Osteoblast (primary cell): Measurements from ENCODE around the gene GNAT1. TPM values are rescaled to one million over a fixed set of nuclear protein-coding genes. Genes with fewer than 3 reads are reported as not detected.
A peak's percentile ranks its signal among the peaks of the same experiment; 100 is the strongest.

Source experiments
- DNase-seq: peaks from one replicate; pipeline ENCODE4 v3.0.0; 2011; ENCODE audit warnings: low spot score, mixed read lengths; ENCODE audit not compliant: insufficient read length; ENCODE audit errors: missing footprints
- H2AFZ ChIP-seq: 2 replicates; pipeline ENCODE4 v1.6.0; 2011; ENCODE audit warnings: mild to moderate bottlenecking, low read length
- H3K27ac ChIP-seq: 2 replicates; pipeline ENCODE4 v1.5.1; 2011; ENCODE audit warnings: mild to moderate bottlenecking, low read depth, low read length, moderate library complexity
- H3K27me3 ChIP-seq: 2 replicates; pipeline ENCODE4 v1.6.0; 2012; ENCODE audit warnings: mild to moderate bottlenecking, control low read depth, inconsistent platforms, low read length, moderate library complexity; ENCODE audit not compliant: insufficient read depth
- H3K36me3 ChIP-seq: 2 replicates; pipeline ENCODE4 v1.5.1; 2011; ENCODE audit warnings: mild to moderate bottlenecking, low read length, control low read depth, moderate library complexity; ENCODE audit not compliant: insufficient read depth
- H3K4me1 ChIP-seq: 2 replicates; pipeline ENCODE4 v1.5.1; 2011; ENCODE audit warnings: mild to moderate bottlenecking, low read length, control low read depth, moderate library complexity; ENCODE audit not compliant: insufficient read depth
- H3K4me2 ChIP-seq: 2 replicates; pipeline ENCODE4 v1.6.0; 2011; ENCODE audit warnings: mild to moderate bottlenecking, low read length; ENCODE audit not compliant: insufficient read depth
- H3K4me3 ChIP-seq: fragments of 200-600 bp; sonication (generic); 3 replicates; pipeline ENCODE4 v1.5.1; 2012; ENCODE audit warnings: mild to moderate bottlenecking, low read length, inconsistent platforms; ENCODE audit not compliant: insufficient read depth
- H3K79me2 ChIP-seq: 2 replicates; pipeline ENCODE4 v1.6.0; 2012; ENCODE audit warnings: mild to moderate bottlenecking, low read length, control low read depth, inconsistent platforms; ENCODE audit not compliant: insufficient read depth
- H3K9me3 ChIP-seq: 2 replicates; pipeline ENCODE4 v1.5.1; 2011; ENCODE audit warnings: low read depth, low read length, control low read depth
- H4K20me1 ChIP-seq: 2 replicates; pipeline ENCODE4 v1.6.0; 2012; ENCODE audit warnings: mild to moderate bottlenecking, low read length, control low read depth; ENCODE audit not compliant: insufficient read depth
- total RNA-seq: library from RNA; depleted of rRNA; stranded (reverse); fragments of >200 nt; gene quantifications from 2 replicates; pipeline ENCODE4 v1.2.3, GENCODE V29; 2012
- TF ChIP-seq, protein P1 (sequence below): IDR thresholded peaks from 2 replicates; pipeline ENCODE4 v1.5.1; 2011; ENCODE audit warnings: mild to moderate bottlenecking, low read depth, low read length, moderate library complexity; ENCODE audit errors: extremely low read depth

GNAT1 gene
- total RNA-seq, 1 donor: not detected

- Histone ChIP-seq H3K27ac (no peak within 1 kb of the TSS), H3K79me2 (no peaks in the 10 kb centered on the region), H3K4me3 (peak within 1 kb of the TSS; percentile 39), H3K36me3 (no peaks in the 10 kb centered on the region), H3K27me3 (peaks cover 67% of the 10 kb centered on the region), H3K4me2 (peak within 1 kb of the TSS; percentile 45), H2AFZ (no peak within 1 kb of the TSS), H3K9me3 (no peaks in the 10 kb centered on the region), H3K4me1 (no peaks in the 10 kb centered on the region), H4K20me1 (no peaks in the 10 kb centered on the region)
- peak; percentile 89 for DNase-seq
- TF ChIP-seq, protein P1, sequence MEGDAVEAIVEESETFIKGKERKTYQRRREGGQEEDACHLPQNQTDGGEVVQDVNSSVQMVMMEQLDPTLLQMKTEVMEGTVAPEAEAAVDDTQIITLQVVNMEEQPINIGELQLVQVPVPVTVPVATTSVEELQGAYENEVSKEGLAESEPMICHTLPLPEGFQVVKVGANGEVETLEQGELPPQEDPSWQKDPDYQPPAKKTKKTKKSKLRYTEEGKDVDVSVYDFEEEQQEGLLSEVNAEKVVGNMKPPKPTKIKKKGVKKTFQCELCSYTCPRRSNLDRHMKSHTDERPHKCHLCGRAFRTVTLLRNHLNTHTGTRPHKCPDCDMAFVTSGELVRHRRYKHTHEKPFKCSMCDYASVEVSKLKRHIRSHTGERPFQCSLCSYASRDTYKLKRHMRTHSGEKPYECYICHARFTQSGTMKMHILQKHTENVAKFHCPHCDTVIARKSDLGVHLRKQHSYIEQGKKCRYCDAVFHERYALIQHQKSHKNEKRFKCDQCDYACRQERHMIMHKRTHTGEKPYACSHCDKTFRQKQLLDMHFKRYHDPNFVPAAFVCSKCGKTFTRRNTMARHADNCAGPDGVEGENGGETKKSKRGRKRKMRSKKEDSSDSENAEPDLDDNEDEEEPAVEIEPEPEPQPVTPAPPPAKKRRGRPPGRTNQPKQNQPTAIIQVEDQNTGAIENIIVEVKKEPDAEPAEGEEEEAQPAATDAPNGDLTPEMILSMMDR: no peak
Observed at GRCh38 chr3:50204804-50205412, 13.5 kb downstream of the GNAT1 start, which contains the start of gene SLC38A3. SLC38A3 (plus strand) TSS chr3:50205271; CDS start chr3:50214200, 8,929 bp downstream.

DNA sequence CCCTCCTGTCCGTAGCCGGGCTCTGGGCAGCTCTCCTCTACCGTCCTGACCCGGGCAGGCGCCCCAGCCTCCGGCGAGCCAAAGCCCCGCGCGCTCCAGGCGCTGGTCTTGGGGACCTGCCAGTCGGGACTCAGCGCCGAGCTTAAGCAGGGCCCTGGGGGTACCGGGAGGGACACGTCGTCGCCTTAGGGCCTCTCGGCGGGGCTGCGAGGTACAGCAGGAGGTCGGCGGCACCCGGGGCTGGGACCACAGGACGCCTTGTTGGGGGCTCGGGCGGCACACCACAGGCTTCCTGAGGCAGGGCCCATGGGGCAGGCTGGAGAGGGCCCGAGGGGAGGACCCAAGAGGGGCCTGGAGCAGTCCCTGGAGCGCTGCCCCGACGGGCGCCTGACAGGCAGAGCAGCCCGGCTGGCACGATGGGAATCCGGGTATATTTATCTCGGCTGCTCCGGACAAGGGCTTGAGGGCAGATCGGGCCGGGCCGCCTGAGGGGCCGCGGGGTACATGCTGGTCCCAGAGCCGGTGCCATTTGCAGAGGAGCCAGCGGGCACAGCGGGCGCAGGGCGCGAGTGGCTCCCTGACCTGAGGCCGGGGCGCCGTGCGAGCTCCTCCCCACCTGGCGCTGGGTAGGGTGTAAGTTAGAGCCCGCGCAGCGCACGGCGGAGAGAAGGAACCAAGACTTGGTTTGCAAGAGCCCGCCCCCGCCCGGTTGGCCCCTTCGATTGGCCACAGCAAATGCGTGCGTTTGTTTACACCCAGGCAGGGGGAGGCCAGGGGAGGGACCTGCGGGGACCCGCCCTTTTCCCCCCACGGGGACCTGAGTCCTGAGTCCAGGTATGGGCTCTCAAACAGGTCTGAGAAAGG is 14.2 kb downstream of the GNAT1 start:
- H3K4me2 ChIP-seq: peak overlapping the region; percentile 45
- no peaks in the 10 kb centered on the region for H3K79me2 ChIP-seq
- H3K9me3 ChIP-seq: no peaks in the 10 kb centered on the region
- H3K4me3 ChIP-seq: peak overlapping the region; percentile 39
- no peak overlapping the region for H2AFZ ChIP-seq
- H3K4me1 ChIP-seq: no peaks in the 10 kb centered on the region
- no peaks in the 10 kb centered on the region for H3K36me3 ChIP-seq
- no peaks in the 10 kb centered on the region for H4K20me1 ChIP-seq
- peak; percentile 86 for DNase-seq
- H3K27ac ChIP-seq: no peak overlapping the region
- TF ChIP-seq, protein P1: no peak
- H3K27me3 ChIP-seq: peaks cover 67% of the 10 kb centered on the region

GRCh38 chr3:50207359-50208042 is 16.1 kb downstream of the GNAT1 start:
- no peak for DNase-seq
- Histone ChIP-seq H3K36me3 (no peaks in the 10 kb centered on the region), H3K79me2 (no peaks in the 10 kb centered on the region), H4K20me1 (no peaks in the 10 kb centered on the region), H3K4me1 (peaks cover 10% of the 10 kb centered on the region), H3K4me2 (no peak overlapping the region), H3K9me3 (no peaks in the 10 kb centered on the region), H2AFZ (no peak overlapping the region), H3K4me3 (no peak overlapping the region), H3K27ac (no peak overlapping the region), H3K27me3 (peaks cover 51% of the 10 kb centered on the region)
- TF ChIP-seq, protein P1: no peak
